RWPE1 (cell line): ENCODE measurements around the gene MYF6.

Experiments
- CTCF ChIA-PET: fragments of 350-600 bp; sonication (Branson Sonifier 250); formaldehyde crosslinking; extraction: SDS; loops from one replicate; lab custom pipeline; 2021; lab: Yijun Ruan, JAX
- POLR2A ChIA-PET: fragments of 400-600 bp; formaldehyde crosslinking; extraction: SDS; loops from one replicate; lab custom pipeline; 2020; ENCODE audit warnings: antibody characterized with exemption; ENCODE audit not compliant: low non-redundant PET; lab: Yijun Ruan, JAX
- DNase-seq: peaks from one replicate; pipeline ENCODE4 v3.0.0; 2012; ENCODE audit warnings: low spot score
- H3K27ac ChIP-seq: fragments of 450-650 bp; 2 replicates; pipeline ENCODE4 v1.5.1; 2017
- CTCF ChIP-seq: fragments of 450-650 bp; conservative IDR thresholded peaks from 2 replicates; pipeline ENCODE4 v1.5.1; 2017; ENCODE audit warnings: low read depth, mild to moderate bottlenecking

Gene MYF6

GRCh38 chr12:80745851-80746505 lies 38.5 kb downstream of the MYF6 start:
- no peak for TF ChIP-seq CTCF
- no peak overlapping the region for H3K27ac ChIP-seq
- DNase-seq = no peak
- ChIA-PET CTCF (no interaction called here), POLR2A (no interaction called here)

- ChIA-PET POLR2A (no interaction called here), CTCF (no interaction called here)
- DNase-seq = no peak
- no peak overlapping the region for H3K27ac ChIP-seq
- TF ChIP-seq CTCF = no peak
Observed at GRCh38 chr12:80747800-80748199, 40.4 kb downstream of the MYF6 start.

- CTCF ChIA-PET = no interaction called here
- POLR2A ChIA-PET = no interaction called here
- DNase-seq = no peak
Observed at GRCh38 chr12:80749456-80749855, 42.0 kb downstream of the MYF6 start.

GRCh38 chr12:80752464-80752863 lies 45.0 kb downstream of the MYF6 start:
- ChIA-PET CTCF (no interaction called here), POLR2A (no interaction called here)
- no peak for DNase-seq
- no peak overlapping the region for H3K27ac ChIP-seq
- no peak for TF ChIP-seq CTCF

More at GRCh38 chr12:80749456-80749855, 42.0 kb downstream of the MYF6 start:
- TF ChIP-seq CTCF = no peak
- H3K27ac ChIP-seq = no peak overlapping the region

GRCh38 chr12:80754274-80754673 lies 46.8 kb downstream of the MYF6 start:
- no peak for TF ChIP-seq CTCF
- H3K27ac ChIP-seq = no peak overlapping the region
- DNase-seq = no peak
- CTCF ChIA-PET = interaction anchor here (0.6 kb wide), 2 partner anchors 58 to 317 kb away, joined by 3 read pairs; no protein-coding TSS in a partner anchor
- POLR2A ChIA-PET = interaction anchor here (0.6 kb wide), 1 partner anchor 10 kb away, joined by 8 read pairs; no protein-coding TSS in a partner anchor

GRCh38 chr12:80756875-80757274 lies 49.4 kb downstream of the MYF6 start:
- TF ChIP-seq CTCF = no peak
- H3K27ac ChIP-seq = no peak overlapping the region
- CTCF ChIA-PET = interaction anchor here (1.0 kb wide), 1 partner anchor 792 kb away, joined by 3 read pairs; no protein-coding TSS in a partner anchor
- POLR2A ChIA-PET = no interaction called here
- no peak for DNase-seq
